NCI-H128 (cell line): ENCODE data around the gene FLT1.

Source experiments
- DNase-seq: peaks from one replicate; lab custom pipeline; 2025; ENCODE audit not compliant: unreplicated experiment; lab: John Stamatoyannopoulos, UW

The FLT1 gene

GRCh38 chr13:28488376-28489005 lies 6.4 kb downstream of the FLT1 start:
- no peak for DNase-seq

- no peak for DNase-seq
Measured at GRCh38 chr13:28485996-28486543, 8.9 kb downstream of the FLT1 start.

- DNase-seq: no peak
Measured at GRCh38 chr13:28485551-28485950, 9.4 kb downstream of the FLT1 start.

GRCh38 chr13:28485097-28485496 lies 9.8 kb downstream of the FLT1 start:
- no peak for DNase-seq

GRCh38 chr13:28483313-28483931 lies 11.5 kb downstream of the FLT1 start:
- no peak for DNase-seq

GRCh38 chr13:28479005-28479404 lies 15.9 kb downstream of the FLT1 start:
- no peak for DNase-seq

- DNase-seq: no peak
Measured at GRCh38 chr13:28478127-28478526, 16.8 kb downstream of the FLT1 start.

- no peak for DNase-seq
Measured at GRCh38 chr13:28477709-28477973, 17.3 kb downstream of the FLT1 start.

- no peak for DNase-seq
Measured at GRCh38 chr13:28476919-28477708, 17.8 kb downstream of the FLT1 start.

GRCh38 chr13:28475916-28476725 lies 18.8 kb downstream of the FLT1 start:
- DNase-seq: no peak

- no peak for DNase-seq
Measured at GRCh38 chr13:28474491-28475134, 20.3 kb downstream of the FLT1 start.

GRCh38 chr13:28473044-28473443 lies 21.9 kb downstream of the FLT1 start:
- no peak for DNase-seq

- DNase-seq: no peak
Measured at GRCh38 chr13:28471421-28471820, 23.5 kb downstream of the FLT1 start.

GRCh38 chr13:28470296-28470695 lies 24.6 kb downstream of the FLT1 start:
- no peak for DNase-seq

- DNase-seq: no peak
Measured at GRCh38 chr13:28469316-28469715, 25.6 kb downstream of the FLT1 start.

GRCh38 chr13:28468023-28468915 lies 26.7 kb downstream of the FLT1 start:
- no peak for DNase-seq

GRCh38 chr13:28467034-28467433 lies 27.9 kb downstream of the FLT1 start:
- no peak for DNase-seq

- DNase-seq: no peak
Measured at GRCh38 chr13:28466151-28466550, 28.8 kb downstream of the FLT1 start.

- no peak for DNase-seq
Measured at GRCh38 chr13:28464861-28465460, 30.0 kb downstream of the FLT1 start.
